ENCODE data around the gene WASL.

WASL gene

GRCh38 chr7:123690550-123690949, 58.3 kb downstream of the WASL start:
- no peak for DNase-seq (ENCODE audit: low spot score)

DNA sequence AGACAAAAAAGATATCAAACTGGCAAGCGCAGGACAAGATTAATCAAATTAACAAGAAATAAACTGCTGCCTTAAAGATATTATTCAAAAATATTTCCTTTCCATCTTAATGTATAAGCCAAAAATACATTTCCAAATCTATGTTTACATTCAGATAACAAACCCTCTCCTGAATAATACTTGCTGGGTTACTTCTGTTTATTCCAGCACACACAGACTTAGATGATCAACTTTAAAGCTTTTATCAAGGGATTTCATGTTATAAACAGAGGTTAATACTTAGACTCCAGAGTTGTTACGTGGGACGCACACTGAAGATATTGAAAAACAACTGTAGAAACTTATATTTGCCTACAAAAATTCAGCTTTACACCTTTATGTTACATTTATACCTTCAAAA, 59.6 kb downstream of the WASL start:
- DNase-seq (ENCODE audit: low spot score) = no peak

- no peak for DNase-seq (ENCODE audit: low spot score)
Measured at GRCh38 chr7:123687727-123688126, 61.1 kb downstream of the WASL start.

DNA sequence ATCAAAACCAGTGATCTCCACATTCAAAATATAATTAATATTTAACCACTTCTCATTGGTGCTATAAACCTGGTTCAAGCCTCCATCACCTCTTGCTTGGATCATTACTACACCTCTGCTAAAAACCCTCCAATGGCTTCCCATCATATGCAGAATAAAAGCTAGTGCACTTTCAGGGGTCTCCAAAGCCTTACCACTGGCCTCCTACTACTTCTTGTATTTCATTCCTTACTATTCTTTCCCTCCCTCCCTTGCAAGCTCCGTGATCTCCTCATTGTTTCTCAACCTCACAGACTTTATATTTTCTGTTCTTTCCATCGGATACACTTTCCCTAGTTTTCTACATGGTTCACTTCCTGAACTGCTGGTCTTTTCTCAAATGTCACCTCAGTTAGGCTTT, 61.6 kb downstream of the WASL start:
- no peak for DNase-seq (ENCODE audit: low spot score)

GRCh38 chr7:123682690-123683089, 66.1 kb downstream of the WASL start:
- DNase-seq (ENCODE audit: low spot score) = peak; percentile 67

DNA sequence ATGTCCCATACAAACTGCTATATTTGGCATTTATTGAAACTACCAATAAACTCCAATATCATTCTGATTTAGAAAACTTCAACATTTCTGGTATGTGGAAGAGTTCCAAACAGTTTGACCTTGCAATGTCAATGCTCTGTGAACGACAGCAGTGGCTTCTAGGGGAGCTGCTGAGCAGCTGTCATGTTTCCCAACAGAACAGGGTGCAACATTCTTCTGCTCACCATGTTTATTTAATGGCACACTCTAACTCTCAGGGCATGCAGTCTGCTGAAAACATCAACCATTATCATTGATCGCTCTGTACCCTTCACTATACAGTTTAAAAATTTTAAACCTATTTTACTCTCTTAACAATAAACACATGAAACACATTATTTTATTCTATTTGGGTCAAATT, 67.2 kb downstream of the WASL start:
- no peak for DNase-seq (ENCODE audit: low spot score)

GRCh38 chr7:123680580-123680979, 68.2 kb downstream of the WASL start:
- no peak for DNase-seq (ENCODE audit: low spot score)

GRCh38 chr7:123679614-123680013, 69.2 kb downstream of the WASL start:
- DNase-seq (ENCODE audit: low spot score) = no peak

GRCh38 chr7:123677061-123677715, 71.6 kb downstream of the WASL start:
- no peak for DNase-seq (ENCODE audit: low spot score)

GRCh38 chr7:123675181-123675473, 73.7 kb downstream of the WASL start:
- DNase-seq (ENCODE audit: low spot score) = no peak

GRCh38 chr7:123674399-123675180, 74.2 kb downstream of the WASL start:
- DNase-seq (ENCODE audit: low spot score) = no peak

DNA sequence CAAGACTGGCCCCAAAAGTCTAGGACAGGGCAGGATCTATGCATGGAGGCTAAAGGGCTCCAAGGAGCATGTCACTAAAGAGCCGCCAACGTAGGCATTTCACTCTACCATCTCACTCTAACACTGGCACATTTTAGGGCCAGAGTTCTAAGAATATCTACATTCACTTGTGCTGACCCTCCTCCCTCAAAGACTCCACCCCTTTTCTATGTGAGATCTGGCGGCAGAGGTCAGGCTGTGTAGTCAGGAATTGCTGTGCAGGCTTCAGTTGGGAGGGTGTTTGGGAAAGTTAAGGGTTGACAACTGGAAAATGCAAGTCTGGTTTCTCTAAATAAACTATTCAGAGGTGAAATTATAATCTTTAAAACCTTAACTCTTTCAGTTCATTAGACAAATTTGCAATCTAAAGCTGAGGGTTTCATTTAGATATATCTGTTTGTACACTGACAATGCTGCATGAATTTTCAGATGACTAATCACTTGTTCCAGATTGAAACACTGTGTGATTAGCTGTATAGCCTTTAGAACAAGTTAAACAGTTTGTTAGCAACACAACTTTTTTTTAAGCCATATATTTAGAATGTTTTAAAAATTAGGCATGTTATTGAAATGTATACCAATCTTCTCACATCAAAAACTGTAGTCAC, 74.9 kb downstream of the WASL start:
- DNase-seq (ENCODE audit: low spot score) = no peak

GRCh38 chr7:123673137-123673732, 75.6 kb downstream of the WASL start:
- no peak for DNase-seq (ENCODE audit: low spot score)

GRCh38 chr7:123669485-123669884, 79.3 kb downstream of the WASL start:
- DNase-seq (ENCODE audit: low spot score) = no peak

DNA sequence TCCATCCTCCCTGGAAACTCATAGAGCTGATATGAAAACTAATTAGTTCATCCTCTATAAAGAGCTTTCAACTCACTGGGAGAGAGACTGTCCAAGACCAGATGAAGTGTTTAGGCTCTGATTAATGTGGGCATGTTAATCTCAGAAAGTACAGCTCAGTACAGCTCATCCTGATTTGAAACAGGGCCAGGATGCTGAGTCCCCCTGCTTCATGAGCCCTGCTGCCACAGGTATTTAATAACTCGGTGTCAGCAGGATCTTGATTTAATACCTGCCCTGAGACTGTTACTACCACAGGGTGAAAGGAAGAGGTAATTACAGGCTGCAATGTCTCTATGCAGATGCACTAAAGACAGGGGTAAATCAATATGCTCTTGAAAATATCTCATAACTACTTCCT, 82.3 kb downstream of the WASL start:
- no peak for DNase-seq (ENCODE audit: low spot score)

- no peak for DNase-seq (ENCODE audit: low spot score)
Measured at GRCh38 chr7:123665896-123666295, 82.9 kb downstream of the WASL start.

- no peak for DNase-seq (ENCODE audit: low spot score)
Measured at GRCh38 chr7:123665157-123665556, 83.6 kb downstream of the WASL start.

- no peak for DNase-seq (ENCODE audit: low spot score)
Measured at GRCh38 chr7:123663200-123663599, 85.6 kb downstream of the WASL start.

GRCh38 chr7:123662755-123663154, 86.0 kb downstream of the WASL start:
- no peak for DNase-seq (ENCODE audit: low spot score)

GRCh38 chr7:123662293-123662692, 86.5 kb downstream of the WASL start:
- DNase-seq (ENCODE audit: low spot score) = no peak

- DNase-seq (ENCODE audit: low spot score) = no peak
Measured at GRCh38 chr7:123661765-123662164, 87.0 kb downstream of the WASL start.

DNA sequence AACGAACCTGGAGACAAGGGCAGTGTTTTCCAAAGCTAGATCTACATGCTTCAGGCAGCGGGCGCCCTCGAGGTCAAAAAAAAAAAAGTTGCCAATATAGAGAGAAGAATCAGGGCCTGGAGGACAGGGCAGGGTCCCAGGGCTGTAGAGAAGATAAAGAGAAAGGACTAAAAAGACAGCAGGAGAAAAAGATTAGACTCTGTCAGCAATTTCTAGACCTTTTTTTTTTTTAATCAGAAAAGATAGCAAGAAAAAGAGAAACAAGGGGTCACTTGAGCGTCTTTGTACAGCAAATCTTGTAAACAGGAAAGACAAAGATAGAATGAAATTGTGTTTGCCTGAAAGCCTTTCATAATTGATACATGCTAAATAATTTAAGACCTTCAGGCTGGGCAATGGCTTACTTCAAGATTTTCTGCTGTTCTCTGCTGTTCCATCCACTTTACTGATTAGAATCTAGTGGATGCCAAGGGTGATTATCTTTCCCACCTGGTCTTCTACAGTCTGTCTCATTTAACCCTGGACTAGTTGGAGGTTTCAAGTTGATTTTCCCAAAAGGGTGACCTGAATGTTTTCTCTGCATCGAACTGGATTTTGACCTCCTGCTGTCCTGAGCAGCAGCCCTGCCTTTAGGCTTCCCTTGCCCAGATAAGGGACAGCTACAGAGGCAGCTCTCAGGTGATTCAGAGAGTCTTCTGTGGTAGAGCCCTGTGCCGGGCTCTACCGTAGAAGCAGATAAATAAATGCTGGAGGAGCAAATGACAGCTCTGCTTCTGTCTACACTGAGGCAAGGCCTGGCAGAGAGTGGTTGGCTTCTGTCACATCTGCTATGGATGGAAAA, 88.1 kb downstream of the WASL start:
- no peak for DNase-seq (ENCODE audit: low spot score)
